ENCODE data around the gene OR2B6.

OR2B6 gene

DNA sequence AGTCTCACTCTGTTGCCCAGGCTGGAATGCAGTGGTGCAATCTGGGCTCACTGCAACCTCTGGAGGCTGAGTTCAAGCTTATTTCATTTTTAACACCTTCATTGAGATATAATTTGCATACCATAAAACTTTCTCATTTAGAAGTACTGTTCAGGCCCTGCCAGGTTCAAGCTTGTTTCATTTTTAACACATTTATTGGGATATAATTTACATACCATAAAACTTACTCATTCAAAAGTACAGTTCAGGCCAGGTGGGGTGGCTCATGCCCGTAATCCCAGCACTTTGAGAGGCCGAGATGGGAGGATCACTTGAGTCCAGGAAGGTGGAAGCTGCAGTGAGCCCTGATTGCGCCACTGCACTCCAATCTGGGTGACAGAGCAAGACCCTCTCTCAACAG is 5.5 kb downstream of the OR2B6 start:
- Mint-ChIP-seq H3K27ac (no peak overlapping the region), H3K4me3 (no peak overlapping the region), H3K27me3 (ENCODE audit: low read depth) (peaks cover 7% of the 10 kb centered on the region), H3K4me1 (no peaks in the 10 kb centered on the region), H3K9me3 (no peaks in the 10 kb centered on the region), H3K36me3 (ENCODE audit: low read depth) (no peaks in the 10 kb centered on the region)
- TF ChIP-seq, protein P1, sequence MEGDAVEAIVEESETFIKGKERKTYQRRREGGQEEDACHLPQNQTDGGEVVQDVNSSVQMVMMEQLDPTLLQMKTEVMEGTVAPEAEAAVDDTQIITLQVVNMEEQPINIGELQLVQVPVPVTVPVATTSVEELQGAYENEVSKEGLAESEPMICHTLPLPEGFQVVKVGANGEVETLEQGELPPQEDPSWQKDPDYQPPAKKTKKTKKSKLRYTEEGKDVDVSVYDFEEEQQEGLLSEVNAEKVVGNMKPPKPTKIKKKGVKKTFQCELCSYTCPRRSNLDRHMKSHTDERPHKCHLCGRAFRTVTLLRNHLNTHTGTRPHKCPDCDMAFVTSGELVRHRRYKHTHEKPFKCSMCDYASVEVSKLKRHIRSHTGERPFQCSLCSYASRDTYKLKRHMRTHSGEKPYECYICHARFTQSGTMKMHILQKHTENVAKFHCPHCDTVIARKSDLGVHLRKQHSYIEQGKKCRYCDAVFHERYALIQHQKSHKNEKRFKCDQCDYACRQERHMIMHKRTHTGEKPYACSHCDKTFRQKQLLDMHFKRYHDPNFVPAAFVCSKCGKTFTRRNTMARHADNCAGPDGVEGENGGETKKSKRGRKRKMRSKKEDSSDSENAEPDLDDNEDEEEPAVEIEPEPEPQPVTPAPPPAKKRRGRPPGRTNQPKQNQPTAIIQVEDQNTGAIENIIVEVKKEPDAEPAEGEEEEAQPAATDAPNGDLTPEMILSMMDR (IDR thresholded peaks at IDR 0.05; ENCODE audit: unreplicated experiment in 3 of 3): no peak

DNA sequence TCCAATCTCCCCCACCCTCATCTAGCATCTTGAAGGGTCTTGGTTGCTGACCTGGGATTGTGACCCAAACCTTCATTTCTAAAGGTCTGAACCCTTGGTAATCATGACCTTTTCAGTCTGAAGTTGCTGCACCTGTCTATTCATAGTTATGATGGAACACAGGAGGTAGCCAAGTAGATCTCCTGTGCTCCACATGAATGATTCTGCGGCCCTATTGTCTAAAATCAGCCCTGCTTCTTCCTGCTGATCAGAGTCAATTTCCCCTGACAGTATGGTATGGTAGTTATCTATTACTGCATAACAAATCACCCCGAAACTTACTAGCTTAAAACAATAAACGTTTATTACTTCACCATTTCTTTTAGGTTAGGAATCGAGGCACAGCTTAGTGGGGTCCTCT is 9.0 kb downstream of the OR2B6 start:
- TF ChIP-seq, protein P1 (IDR thresholded peaks at IDR 0.05; ENCODE audit: unreplicated experiment in 3 of 3): no peak
- Mint-ChIP-seq H3K36me3 (ENCODE audit: low read depth) (no peaks in the 10 kb centered on the region), H3K27ac (no peak overlapping the region), H3K27me3 (ENCODE audit: low read depth) (peaks cover 6% of the 10 kb centered on the region), H3K9me3 (peaks cover 5% of the 10 kb centered on the region), H3K4me3 (no peak overlapping the region), H3K4me1 (no peaks in the 10 kb centered on the region)

DNA sequence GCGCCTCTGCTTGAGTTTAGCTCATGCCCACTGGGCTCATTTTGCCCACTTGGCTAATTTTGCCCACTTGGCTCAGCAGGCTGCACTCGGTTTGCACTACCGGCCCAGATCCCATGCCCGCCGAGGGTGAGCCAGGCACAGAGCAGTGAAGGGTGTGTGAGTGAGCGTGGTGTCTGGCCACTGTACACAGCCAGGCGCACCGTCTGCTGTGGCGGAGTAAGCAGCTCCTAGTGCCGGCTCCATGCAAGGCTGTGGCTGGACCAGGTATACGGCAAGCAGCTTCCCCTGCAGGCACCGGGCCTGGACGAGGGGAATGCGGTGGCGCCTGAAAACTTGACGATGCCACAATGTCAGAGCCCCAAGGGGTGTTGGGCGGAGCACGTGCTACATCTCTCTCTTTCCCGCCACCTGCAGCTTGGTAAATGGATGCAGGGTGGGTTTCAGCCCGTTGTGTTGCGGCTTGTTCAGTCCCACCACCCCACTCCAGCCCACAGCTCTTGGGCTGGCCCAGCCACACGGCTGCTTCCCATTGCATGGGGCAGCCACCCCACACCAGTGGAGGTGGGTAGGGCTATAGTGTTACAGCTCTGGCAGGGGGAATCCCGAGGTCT is 9.9 kb downstream of the OR2B6 start:
- peaks cover 5% of the 10 kb centered on the region for H3K9me3 Mint-ChIP-seq
- H3K36me3 Mint-ChIP-seq (ENCODE audit: low read depth): no peaks in the 10 kb centered on the region
- TF ChIP-seq, protein P1 (IDR thresholded peaks at IDR 0.05; ENCODE audit: unreplicated experiment in 3 of 3): no peak
- H3K27ac Mint-ChIP-seq: no peak overlapping the region
- no peaks in the 10 kb centered on the region for H3K4me1 Mint-ChIP-seq
- H3K4me3 Mint-ChIP-seq: no peak overlapping the region
- peaks cover 3% of the 10 kb centered on the region for H3K27me3 Mint-ChIP-seq (ENCODE audit: low read depth)

DNA sequence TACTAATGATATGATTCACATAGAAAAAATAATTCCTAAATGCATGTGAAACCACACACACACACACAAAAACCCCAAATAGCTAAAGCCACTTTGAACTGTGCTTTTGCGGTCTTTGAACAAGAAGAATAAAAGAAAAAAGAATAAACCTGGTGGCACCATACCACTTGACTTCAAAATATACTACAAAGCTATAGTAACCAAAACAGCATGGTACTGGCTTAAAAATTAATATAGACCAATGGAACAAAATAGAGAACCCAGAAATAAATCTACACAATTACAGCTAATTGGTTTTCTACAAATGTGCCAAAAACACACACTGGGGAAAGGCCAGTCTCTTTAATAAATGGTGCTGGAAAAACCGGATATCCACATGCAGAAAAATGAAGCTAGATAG is 13.4 kb downstream of the OR2B6 start:
- TF ChIP-seq, protein P1 (IDR thresholded peaks at IDR 0.05; ENCODE audit: unreplicated experiment in 3 of 3): no peak
- H3K9me3 Mint-ChIP-seq: peaks cover 5% of the 10 kb centered on the region
- H3K36me3 Mint-ChIP-seq (ENCODE audit: low read depth): no peaks in the 10 kb centered on the region
- H3K4me1 Mint-ChIP-seq: no peaks in the 10 kb centered on the region
- no peak overlapping the region for H3K4me3 Mint-ChIP-seq
- H3K27ac Mint-ChIP-seq: no peak overlapping the region
- H3K27me3 Mint-ChIP-seq (ENCODE audit: low read depth): peaks cover 13% of the 10 kb centered on the region

DNA sequence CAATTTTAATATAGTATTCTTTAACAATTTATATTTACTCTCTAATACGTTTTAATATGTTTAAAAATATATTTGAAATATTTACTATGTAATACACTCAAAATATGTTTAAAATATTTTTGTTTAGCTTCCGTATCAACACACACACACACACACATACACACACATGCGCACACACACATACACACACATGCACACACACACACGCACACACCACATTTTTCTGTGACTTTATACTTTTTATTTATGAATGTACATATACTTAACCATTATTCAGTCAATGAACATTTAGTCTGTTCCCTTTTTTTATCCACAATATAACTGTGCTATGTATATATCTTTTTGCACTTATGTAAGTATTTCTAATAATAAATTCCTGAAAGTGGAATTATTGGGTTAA is 15.7 kb downstream of the OR2B6 start:
- Mint-ChIP-seq H3K27me3 (ENCODE audit: low read depth) (peaks cover 15% of the 10 kb centered on the region), H3K4me1 (no peaks in the 10 kb centered on the region), H3K36me3 (ENCODE audit: low read depth) (no peaks in the 10 kb centered on the region), H3K27ac (no peak overlapping the region), H3K9me3 (peaks cover 5% of the 10 kb centered on the region), H3K4me3 (no peak overlapping the region)
- TF ChIP-seq, protein P1 (IDR thresholded peaks at IDR 0.05; ENCODE audit: unreplicated experiment in 3 of 3): no peak

DNA sequence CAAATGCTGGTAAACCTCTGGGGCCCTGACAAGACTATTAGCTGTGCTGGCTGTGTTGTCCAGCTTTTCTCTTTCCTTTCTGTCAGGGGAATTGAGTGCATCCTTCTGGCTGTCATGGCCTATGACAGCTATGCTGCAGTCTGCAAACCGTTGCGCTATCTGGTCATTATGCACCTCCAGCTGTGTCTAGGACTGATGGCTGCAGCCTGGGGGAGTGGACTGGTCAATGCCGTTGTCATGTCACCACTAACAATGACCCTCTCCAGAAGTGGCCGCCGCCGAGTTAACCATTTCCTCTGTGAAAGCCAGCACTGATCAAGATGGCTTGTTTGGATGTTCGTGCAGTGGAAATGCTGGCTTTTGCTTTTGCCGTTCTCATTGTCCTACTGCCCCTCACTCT is 20.3 kb downstream of the OR2B6 start:
- Mint-ChIP-seq H3K27ac (no peak overlapping the region), H3K9me3 (no peaks in the 10 kb centered on the region), H3K4me1 (no peaks in the 10 kb centered on the region), H3K4me3 (no peak overlapping the region), H3K27me3 (ENCODE audit: low read depth) (peaks cover 22% of the 10 kb centered on the region), H3K36me3 (ENCODE audit: low read depth) (no peaks in the 10 kb centered on the region)
- TF ChIP-seq, protein P1 (IDR thresholded peaks at IDR 0.05; ENCODE audit: unreplicated experiment in 3 of 3): no peak
